Tibial nerve (tissue), 4 donors: Measurements from ENCODE around the gene HGS.

ENCODE experiments used
- EP300 ChIP-seq, 2 donors: sonication (generic); formaldehyde crosslinking; IDR thresholded peaks; one replicate each; pipeline ENCODE4 v1.6.1; 2017; ENCODE audit warnings: antibody characterized with exemption in 2 of 2, mild to moderate bottlenecking in 1 of 2
- POLR2A ChIP-seq, 2 donors: fragments of 450-650 bp; IDR thresholded peaks; one replicate each; pipeline ENCODE4 v1.6.1; 2017; ENCODE audit warnings: antibody characterized with exemption in 2 of 2, mild to moderate bottlenecking in 2 of 2, moderate library complexity in 2 of 2
- TF ChIP-seq, protein P1 (sequence below), 5 experiments: fragments of 200-600 bp in 3 of 5; fragments of 450-650 bp in 2 of 5; sonication (generic) in 3 of 5; IDR thresholded peaks; one replicate each; pipeline ENCODE4 v1.5.1; 2016 to 2019; ENCODE audit warnings: antibody characterized with exemption in 5 of 5, mild to moderate bottlenecking in 3 of 5, moderate library complexity in 2 of 5

DNA sequence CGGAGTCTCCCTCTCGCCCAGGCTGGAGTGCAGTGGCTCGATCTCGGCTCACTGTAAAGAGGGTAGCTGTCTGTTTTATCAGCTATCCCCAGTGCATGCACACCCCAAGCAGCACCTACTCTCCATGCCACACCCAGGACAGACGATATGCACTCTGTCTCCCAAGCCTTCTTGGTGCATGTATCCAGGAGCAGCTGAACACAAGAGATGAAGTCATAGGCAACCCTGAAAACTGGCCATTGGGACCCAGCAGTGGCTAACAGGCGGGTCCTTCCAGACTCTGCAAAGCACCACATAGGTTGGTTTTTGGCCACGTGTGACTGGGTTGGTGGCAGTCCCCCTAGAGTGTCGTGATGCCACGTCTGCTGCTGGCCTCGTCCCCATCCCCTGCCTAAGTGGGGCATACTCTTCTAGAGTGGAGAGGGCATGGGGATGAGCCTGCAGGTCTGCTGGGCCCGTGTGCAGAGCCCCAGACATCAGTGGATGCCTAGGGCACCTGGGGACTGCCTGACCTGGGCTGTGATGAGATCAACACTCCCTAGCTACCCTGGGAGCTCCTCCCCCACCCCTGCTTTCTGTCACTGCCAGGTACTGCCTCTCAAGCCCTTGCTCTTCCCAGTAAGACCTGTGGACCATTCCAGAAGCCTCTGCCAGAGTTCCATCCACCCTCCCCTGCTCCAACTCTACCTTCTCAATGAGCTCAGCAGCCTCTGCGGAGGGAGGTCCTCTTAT is 36.8 kb upstream of the HGS start:
- TF ChIP-seq POLR2A (IDR thresholded peaks at IDR 0.05), result no peak
- TF ChIP-seq, protein P1, sequence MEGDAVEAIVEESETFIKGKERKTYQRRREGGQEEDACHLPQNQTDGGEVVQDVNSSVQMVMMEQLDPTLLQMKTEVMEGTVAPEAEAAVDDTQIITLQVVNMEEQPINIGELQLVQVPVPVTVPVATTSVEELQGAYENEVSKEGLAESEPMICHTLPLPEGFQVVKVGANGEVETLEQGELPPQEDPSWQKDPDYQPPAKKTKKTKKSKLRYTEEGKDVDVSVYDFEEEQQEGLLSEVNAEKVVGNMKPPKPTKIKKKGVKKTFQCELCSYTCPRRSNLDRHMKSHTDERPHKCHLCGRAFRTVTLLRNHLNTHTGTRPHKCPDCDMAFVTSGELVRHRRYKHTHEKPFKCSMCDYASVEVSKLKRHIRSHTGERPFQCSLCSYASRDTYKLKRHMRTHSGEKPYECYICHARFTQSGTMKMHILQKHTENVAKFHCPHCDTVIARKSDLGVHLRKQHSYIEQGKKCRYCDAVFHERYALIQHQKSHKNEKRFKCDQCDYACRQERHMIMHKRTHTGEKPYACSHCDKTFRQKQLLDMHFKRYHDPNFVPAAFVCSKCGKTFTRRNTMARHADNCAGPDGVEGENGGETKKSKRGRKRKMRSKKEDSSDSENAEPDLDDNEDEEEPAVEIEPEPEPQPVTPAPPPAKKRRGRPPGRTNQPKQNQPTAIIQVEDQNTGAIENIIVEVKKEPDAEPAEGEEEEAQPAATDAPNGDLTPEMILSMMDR (IDR thresholded peaks at IDR 0.05), result no peak
- no peak for TF ChIP-seq EP300 (IDR thresholded peaks at IDR 0.05)
